HG03159 (cell line): ENCODE measurements around the gene LRRIQ1.
"Not testable (repeated sequence)": the region's sequence is repeated elsewhere in the genome, so short reads cannot be mapped to it uniquely, and the experiment has no call there.

ENCODE experiments used
- ATAC-seq: cut with Tn5 transposase; IDR thresholded peaks from one replicate; pipeline ENCODE4 v1.9.1; 2021; ENCODE audit warnings: mild to moderate bottlenecking, moderate library complexity; ENCODE audit not compliant: unreplicated experiment

LRRIQ1 gene

GRCh38 chr12:85036234-85036707 is at the start of gene LRRIQ1, which contains the start of gene TSPAN19:
Gene LRRIQ1, plus strand, starts transcription at chr12:85036351. Its CDS starts 1,826 bp downstream, at chr12:85038177.
Gene TSPAN19, minus strand, starts transcription at chr12:85036277. Its CDS starts 6,331 bp downstream, at chr12:85029946.
- ATAC-seq = peak; percentile 92

GRCh38 chr12:84986586-84986985 is 49.6 kb upstream of the LRRIQ1 start:
- ATAC-seq = no peak

GRCh38 chr12:84994426-84994825 is 41.7 kb upstream of the LRRIQ1 start:
- ATAC-seq = no peak

GRCh38 chr12:84995641-84996040 is 40.5 kb upstream of the LRRIQ1 start:
- ATAC-seq = no peak

GRCh38 chr12:84996759-84997158 is 39.4 kb upstream of the LRRIQ1 start:
- ATAC-seq = no peak

GRCh38 chr12:84998341-84998740 is 37.8 kb upstream of the LRRIQ1 start:
- ATAC-seq = no peak

GRCh38 chr12:85000729-85001128 is 35.4 kb upstream of the LRRIQ1 start:
- no peak for ATAC-seq

- no peak for ATAC-seq
These were observed 33.3 kb upstream of the LRRIQ1 start for GRCh38 chr12:85002778-85003296.

- no peak for ATAC-seq
These were observed 31.9 kb upstream of the LRRIQ1 start for GRCh38 chr12:85004204-85004603.

- not testable (repeated sequence) for ATAC-seq
These were observed 31.1 kb upstream of the LRRIQ1 start for GRCh38 chr12:85005047-85005446.

GRCh38 chr12:85005615-85006014 is 30.5 kb upstream of the LRRIQ1 start:
- no peak for ATAC-seq

- no peak for ATAC-seq
These were observed 29.9 kb upstream of the LRRIQ1 start for GRCh38 chr12:85006206-85006605.

GRCh38 chr12:85007836-85008235 is 28.3 kb upstream of the LRRIQ1 start:
- ATAC-seq = no peak

- ATAC-seq = no peak
These were observed 19.7 kb upstream of the LRRIQ1 start for GRCh38 chr12:85016413-85016812.

GRCh38 chr12:85017133-85017532 is 19.0 kb upstream of the LRRIQ1 start:
- ATAC-seq = no peak

- ATAC-seq = no peak
These were observed 18.5 kb upstream of the LRRIQ1 start for GRCh38 chr12:85017618-85018017.

GRCh38 chr12:85018098-85018497 is 18.1 kb upstream of the LRRIQ1 start:
- ATAC-seq = no peak

GRCh38 chr12:85029456-85029855 is 6.7 kb upstream of the LRRIQ1 start:
- no peak for ATAC-seq

GRCh38 chr12:85036733-85037132 is 582 bp downstream of the LRRIQ1 start:
- ATAC-seq = peak; percentile 44

GRCh38 chr12:85041395-85041794 is 5.2 kb downstream of the LRRIQ1 start:
- no peak for ATAC-seq

- ATAC-seq = no peak
These were observed 7.7 kb downstream of the LRRIQ1 start for GRCh38 chr12:85043829-85044228.

GRCh38 chr12:85057370-85057963 is 21.3 kb downstream of the LRRIQ1 start:
- peak; percentile 88 for ATAC-seq

- ATAC-seq = no peak
These were observed 22.2 kb downstream of the LRRIQ1 start for GRCh38 chr12:85058339-85058738.
